HEK293 (cell line): Measurements from ENCODE around the gene HCCS.

ENCODE experiments used
- CTCF ChIA-PET: fragments of 350-600 bp; formaldehyde crosslinking; extraction: SDS; loops from one replicate; lab custom pipeline; 2021; ENCODE audit warnings: antibody characterized with exemption; lab: Yijun Ruan, JAX
- POLR2A ChIA-PET: fragments of 300-600 bp; formaldehyde crosslinking; extraction: SDS; loops from one replicate; lab custom pipeline; 2020; ENCODE audit warnings: antibody characterized with exemption, inconsistent platforms; lab: Yijun Ruan, JAX
- H3K27ac ChIP-seq: fragments of 200-500 bp; sonication (Bioruptor generic); 2 replicates; pipeline ENCODE4 v1.5.1; 2014; ENCODE audit warnings: low read depth, low read length, control low read depth, inconsistent platforms; ENCODE audit errors: extremely low read depth
- H3K36me3 ChIP-seq, 2 experiments: fragments of 200-500 bp in 1 of 2; sonication (Bioruptor generic) in 1 of 2; 1 replicate in 1 of 2; 2 replicates in 1 of 2; pipeline ENCODE4 v1.5.1; 2014 to 2017; ENCODE audit warnings: inconsistent platforms in 2 of 2, low read length in 2 of 2; ENCODE audit not compliant: control insufficient read depth in 2 of 2, insufficient read depth in 1 of 2
- H3K4me1 ChIP-seq: fragments of 200-500 bp; sonication (Bioruptor generic); 2 replicates; pipeline ENCODE4 v1.5.1; 2014; ENCODE audit warnings: mild to moderate bottlenecking, low read length, inconsistent platforms; ENCODE audit not compliant: control insufficient read depth, insufficient read depth
- H3K4me3 ChIP-seq: 2 replicates; pipeline ENCODE4 v1.5.1; 2011; ENCODE audit warnings: low read depth, mild to moderate bottlenecking, control low read depth, low read length, moderate library complexity
- H3K9me3 ChIP-seq: fragments of 200-500 bp; sonication (Bioruptor generic); 2 replicates; pipeline ENCODE4 v1.5.1; 2014; ENCODE audit warnings: low read depth, low read length, inconsistent platforms; ENCODE audit not compliant: control insufficient read depth, insufficient read depth
- ELK4 ChIP-seq: IDR thresholded peaks from 2 replicates; pipeline ENCODE4 v1.6.1; 2011; ENCODE audit warnings: mild to moderate bottlenecking, low read depth, low read length, borderline replicate concordance
- INSM2 ChIP-seq: fragments of 450-650 bp; formaldehyde crosslinking; IDR thresholded peaks from 2 replicates; pipeline ENCODE4 v1.5.1; 2016; ENCODE audit warnings: missing biosample characterization, missing genetic modification characterization
- KLF8 ChIP-seq: fragments of 450-650 bp; formaldehyde crosslinking; IDR thresholded peaks from 2 replicates; pipeline ENCODE4 v1.5.1; 2016; ENCODE audit warnings: missing biosample characterization, missing genetic modification characterization
- PRDM6 ChIP-seq: fragments of 450-650 bp; formaldehyde crosslinking; IDR thresholded peaks from 2 replicates; pipeline ENCODE4 v1.5.1; 2017; ENCODE audit warnings: missing biosample characterization, missing genetic modification characterization
- ZFHX2 ChIP-seq: fragments of 450-650 bp; formaldehyde crosslinking; conservative IDR thresholded peaks from 2 replicates; pipeline ENCODE4 v1.5.1; 2016; ENCODE audit warnings: missing biosample characterization, missing genetic modification characterization
- ZNF114 ChIP-seq: fragments of 450-650 bp; formaldehyde crosslinking; IDR thresholded peaks from 2 replicates; pipeline ENCODE4 v1.5.0; 2017; ENCODE audit warnings: missing biosample characterization, missing genetic modification characterization
- ZNF121 ChIP-seq: fragments of 450-650 bp; formaldehyde crosslinking; IDR thresholded peaks from 2 replicates; pipeline ENCODE4 v1.5.1; 2016; ENCODE audit warnings: missing biosample characterization, missing genetic modification characterization
- ZNF138 ChIP-seq: fragments of 450-650 bp; formaldehyde crosslinking; IDR thresholded peaks from 2 replicates; pipeline ENCODE4 v1.5.1; 2016; ENCODE audit warnings: missing biosample characterization, missing genetic modification characterization, borderline replicate concordance
- ZNF2 ChIP-seq: fragments of 450-650 bp; formaldehyde crosslinking; IDR thresholded peaks from 2 replicates; pipeline ENCODE4 v1.5.1; 2016; ENCODE audit warnings: missing biosample characterization, missing genetic modification characterization
- ZNF239 ChIP-seq: fragments of 450-650 bp; formaldehyde crosslinking; IDR thresholded peaks from 2 replicates; pipeline ENCODE4 v1.5.1; 2016; ENCODE audit warnings: missing biosample characterization, missing genetic modification characterization
- ZNF274 ChIP-seq, 2 experiments: fragments of 200-500 bp in 1 of 2; fragments of 450-650 bp in 1 of 2; sonication (Bioruptor generic) in 1 of 2; formaldehyde crosslinking in 1 of 2; IDR thresholded peaks; 2 replicates each; pipeline versions ENCODE4 v1.5.1 to v1.6.1; 2014 to 2016; ENCODE audit warnings: borderline replicate concordance in 1 of 2, inconsistent platforms in 1 of 2, low read length in 1 of 2, missing biosample characterization in 1 of 2, missing genetic modification characterization in 1 of 2
- ZNF354C ChIP-seq: fragments of 450-650 bp; formaldehyde crosslinking; IDR thresholded peaks from 2 replicates; pipeline ENCODE4 v1.5.1; 2016; ENCODE audit warnings: missing biosample characterization, missing genetic modification characterization, low read depth, borderline replicate concordance
- ZNF404 ChIP-seq: fragments of 450-650 bp; formaldehyde crosslinking; IDR thresholded peaks from 2 replicates; pipeline ENCODE4 v1.5.1; 2017; ENCODE audit warnings: missing biosample characterization, missing genetic modification characterization
- ZNF571 ChIP-seq: fragments of 450-650 bp; formaldehyde crosslinking; IDR thresholded peaks from 2 replicates; pipeline ENCODE4 v1.5.0; 2017; ENCODE audit warnings: missing biosample characterization, missing genetic modification characterization
- ZNF621 ChIP-seq: fragments of 450-650 bp; formaldehyde crosslinking; IDR thresholded peaks from 2 replicates; pipeline ENCODE4 v1.5.1; 2017; ENCODE audit warnings: missing biosample characterization, missing genetic modification characterization
- ZNF626 ChIP-seq: fragments of 450-650 bp; sonication (Bioruptor Pico); formaldehyde crosslinking; IDR thresholded peaks from 2 replicates; pipeline ENCODE4 v1.5.1; 2018; ENCODE audit warnings: missing biosample characterization, missing genetic modification characterization, inconsistent platforms
- ZNF776 ChIP-seq: fragments of 450-650 bp; formaldehyde crosslinking; IDR thresholded peaks from 2 replicates; pipeline ENCODE4 v1.5.0; 2017; ENCODE audit warnings: missing biosample characterization, missing genetic modification characterization, borderline replicate concordance
- ZNF791 ChIP-seq: fragments of 450-650 bp; formaldehyde crosslinking; IDR thresholded peaks from 2 replicates; pipeline ENCODE4 v1.5.1; 2016; ENCODE audit warnings: missing biosample characterization, missing genetic modification characterization
- ZNF843 ChIP-seq: fragments of 450-650 bp; formaldehyde crosslinking; IDR thresholded peaks from 2 replicates; pipeline ENCODE4 v1.5.1; 2016; ENCODE audit warnings: missing biosample characterization, missing genetic modification characterization
- ZSCAN5A ChIP-seq: fragments of 450-650 bp; formaldehyde crosslinking; IDR thresholded peaks from 2 replicates; pipeline ENCODE4 v1.5.1; 2016; ENCODE audit warnings: missing biosample characterization, missing genetic modification characterization

Gene HCCS

GRCh38 chrX:11073381-11073780 is 37.8 kb upstream of the HCCS start (continued):
- TF ChIP-seq ZNF791 (tag by site-specific recombination) (no peak), PRDM6 (tag by site-specific recombination) (no peak), ZNF843 (no peak), ZNF138 (no peak)

- H3K27ac ChIP-seq, result no peak overlapping the region
- no peaks in the 10 kb centered on the region for H3K36me3 ChIP-seq
- TF ChIP-seq ZSCAN5A (tag by site-specific recombination) (no peak), ZNF274 (IDR thresholded peaks at IDR 0.05; ENCODE audit: low read length) (no peak), ZNF274 (tag by site-specific recombination; IDR thresholded peaks at IDR 0.05; ENCODE audit: borderline replicate concordance) (no peak), ELK4 (no peak), ZNF2 (tag by site-specific recombination) (no peak), ZNF626 (no peak), ZNF404 (tag by site-specific recombination) (no peak), ZNF621 (tag by site-specific recombination) (no peak), ZNF791 (tag by site-specific recombination) (no peak), ZNF138 (no peak), ZNF121 (no peak), ZFHX2 (tag by site-specific recombination) (no peak)
- no peaks in the 10 kb centered on the region for H3K4me1 ChIP-seq
- ChIA-PET CTCF (no interaction called here), POLR2A (no interaction called here)
- no peaks in the 10 kb centered on the region for H3K9me3 ChIP-seq
- no peak overlapping the region for H3K4me3 ChIP-seq
These were observed 30.3 kb upstream of the HCCS start for GRCh38 chrX:11080741-11081305.

- POLR2A ChIA-PET, result no interaction called here
- Histone ChIP-seq H3K36me3 (no peaks in the 10 kb centered on the region), H3K9me3 (no peaks in the 10 kb centered on the region), H3K4me1 (no peaks in the 10 kb centered on the region)
- CTCF ChIA-PET, result no interaction called here
- TF ChIP-seq KLF8 (tag by site-specific recombination) (no peak), ZNF776 (tag by site-specific recombination) (no peak), ZNF571 (tag by site-specific recombination) (no peak), ZNF114 (tag by site-specific recombination) (no peak)
- TF ChIP-seq, all 188 proteins: peak for 0
- Histone ChIP-seq H3K27ac (no peak overlapping the region), H3K4me3 (no peak overlapping the region)
These were observed 29.6 kb upstream of the HCCS start for GRCh38 chrX:11081511-11081910.

GRCh38 chrX:11085305-11085704 is 25.8 kb upstream of the HCCS start:
- TF ChIP-seq ZNF239 (tag by site-specific recombination), result no peak
- TF ChIP-seq INSM2 (tag by site-specific recombination), result no peak
- TF ChIP-seq ZNF354C, result no peak
- no peaks in the 10 kb centered on the region for H3K4me1 ChIP-seq
- no peak overlapping the region for H3K4me3 ChIP-seq
- POLR2A ChIA-PET, result no interaction called here
- CTCF ChIA-PET, result no interaction called here
- no peak overlapping the region for H3K27ac ChIP-seq
- H3K9me3 ChIP-seq, result no peaks in the 10 kb centered on the region
- no peaks in the 10 kb centered on the region for H3K36me3 ChIP-seq
